HUES6 (cell line): ENCODE measurements around the gene FAM200C.

Source experiments
- H3K27ac ChIP-seq: 2 replicates; pipeline ENCODE4 v1.7.0; 2013; ENCODE audit warnings: low read depth, mild to moderate bottlenecking, low read length, inconsistent platforms
- H3K27me3 ChIP-seq: 2 replicates; pipeline ENCODE4 v1.6.1; 2013; ENCODE audit warnings: low read length; ENCODE audit not compliant: control insufficient read depth, insufficient read depth
- H3K36me3 ChIP-seq: 2 replicates; pipeline ENCODE4 v1.6.1; 2013; ENCODE audit warnings: low read length; ENCODE audit not compliant: control insufficient read depth, insufficient read depth
- H3K4me1 ChIP-seq: 2 replicates; pipeline ENCODE4 v1.6.1; 2013; ENCODE audit warnings: low read length; ENCODE audit not compliant: control insufficient read depth, insufficient read depth
- H3K4me3 ChIP-seq: 2 replicates; pipeline ENCODE4 v1.5.1; 2013; ENCODE audit warnings: low read depth, low read length
- H3K9ac ChIP-seq: one replicate; pipeline ENCODE4 v1.6.1; 2013; ENCODE audit warnings: mild to moderate bottlenecking, low read length
- H3K9me3 ChIP-seq: 2 replicates; pipeline ENCODE4 v1.6.1; 2013; ENCODE audit warnings: low read depth, low read length; ENCODE audit not compliant: control insufficient read depth, insufficient read depth

The FAM200C gene

GRCh38 chr5:160367261-160367660, 32.6 kb downstream of the FAM200C start:
- Histone ChIP-seq H3K9me3 (no peaks in the 10 kb centered on the region), H3K4me3 (no peak overlapping the region), H3K9ac (no peak overlapping the region), H3K27ac (no peak overlapping the region), H3K27me3 (peaks cover 36% of the 10 kb centered on the region), H3K4me1 (peaks cover 4% of the 10 kb centered on the region), H3K36me3 (no peaks in the 10 kb centered on the region)

GRCh38 chr5:160366230-160366629, 33.6 kb downstream of the FAM200C start:
- H3K27me3 ChIP-seq = peaks cover 26% of the 10 kb centered on the region
- H3K4me1 ChIP-seq = peaks cover 4% of the 10 kb centered on the region
- no peak overlapping the region for H3K27ac ChIP-seq
- H3K9ac ChIP-seq = no peak overlapping the region
- H3K9me3 ChIP-seq = no peaks in the 10 kb centered on the region
- H3K4me3 ChIP-seq = no peak overlapping the region
- H3K36me3 ChIP-seq = no peaks in the 10 kb centered on the region

- Histone ChIP-seq H3K27ac (no peak overlapping the region), H3K4me3 (no peak overlapping the region), H3K36me3 (no peaks in the 10 kb centered on the region), H3K9ac (no peak overlapping the region), H3K4me1 (peaks cover 9% of the 10 kb centered on the region), H3K9me3 (no peaks in the 10 kb centered on the region), H3K27me3 (peaks cover 2% of the 10 kb centered on the region; the same call in 1 of the 2 replicates)
Observed at GRCh38 chr5:160363660-160364395, 36.0 kb downstream of the FAM200C start.

- Histone ChIP-seq H3K36me3 (no peaks in the 10 kb centered on the region), H3K4me1 (peaks cover 9% of the 10 kb centered on the region), H3K27ac (no peak overlapping the region), H3K4me3 (no peak overlapping the region), H3K27me3 (no peaks in the 10 kb centered on the region), H3K9ac (no peak overlapping the region), H3K9me3 (no peaks in the 10 kb centered on the region)
Observed at GRCh38 chr5:160363211-160363610, 36.6 kb downstream of the FAM200C start.

- H3K27ac ChIP-seq = no peak overlapping the region
- no peak overlapping the region for H3K4me3 ChIP-seq
- no peaks in the 10 kb centered on the region for H3K27me3 ChIP-seq
- peaks cover 12% of the 10 kb centered on the region for H3K4me1 ChIP-seq
- H3K9me3 ChIP-seq = no peaks in the 10 kb centered on the region
- H3K9ac ChIP-seq = no peak overlapping the region
- H3K36me3 ChIP-seq = no peaks in the 10 kb centered on the region
Observed at GRCh38 chr5:160361624-160362228, 38.1 kb downstream of the FAM200C start.

- H3K9ac ChIP-seq = no peak overlapping the region
- no peak overlapping the region for H3K27ac ChIP-seq
- no peaks in the 10 kb centered on the region for H3K36me3 ChIP-seq
- H3K9me3 ChIP-seq = no peaks in the 10 kb centered on the region
- H3K27me3 ChIP-seq = no peaks in the 10 kb centered on the region
- H3K4me3 ChIP-seq = no peak overlapping the region
- peaks cover 14% of the 10 kb centered on the region for H3K4me1 ChIP-seq
Observed at GRCh38 chr5:160360310-160360709, 39.5 kb downstream of the FAM200C start.

- H3K9me3 ChIP-seq = no peaks in the 10 kb centered on the region
- H3K4me3 ChIP-seq = no peak overlapping the region
- no peak overlapping the region for H3K27ac ChIP-seq
- no peak overlapping the region for H3K9ac ChIP-seq
- H3K4me1 ChIP-seq = peaks cover 14% of the 10 kb centered on the region
- no peaks in the 10 kb centered on the region for H3K36me3 ChIP-seq
- H3K27me3 ChIP-seq = no peaks in the 10 kb centered on the region
Observed at GRCh38 chr5:160359816-160360215, 40.0 kb downstream of the FAM200C start.

GRCh38 chr5:160359242-160359641, 40.6 kb downstream of the FAM200C start:
- Histone ChIP-seq H3K36me3 (no peaks in the 10 kb centered on the region), H3K27me3 (no peaks in the 10 kb centered on the region), H3K27ac (no peak overlapping the region), H3K9me3 (no peaks in the 10 kb centered on the region), H3K4me3 (no peak overlapping the region), H3K9ac (no peak overlapping the region), H3K4me1 (peaks cover 14% of the 10 kb centered on the region)

GRCh38 chr5:160357861-160358411, 41.9 kb downstream of the FAM200C start:
- no peak overlapping the region for H3K4me3 ChIP-seq
- peaks cover 14% of the 10 kb centered on the region for H3K4me1 ChIP-seq
- no peaks in the 10 kb centered on the region for H3K27me3 ChIP-seq
- no peaks in the 10 kb centered on the region for H3K9me3 ChIP-seq
- no peak overlapping the region for H3K9ac ChIP-seq
- no peak overlapping the region for H3K27ac ChIP-seq
- H3K36me3 ChIP-seq = no peaks in the 10 kb centered on the region

GRCh38 chr5:160357394-160357793, 42.5 kb downstream of the FAM200C start:
- no peaks in the 10 kb centered on the region for H3K36me3 ChIP-seq
- no peak overlapping the region for H3K9ac ChIP-seq
- H3K27me3 ChIP-seq = no peaks in the 10 kb centered on the region
- H3K4me3 ChIP-seq = no peak overlapping the region
- H3K4me1 ChIP-seq = peaks cover 14% of the 10 kb centered on the region
- H3K27ac ChIP-seq = no peak overlapping the region
- no peaks in the 10 kb centered on the region for H3K9me3 ChIP-seq

GRCh38 chr5:160356550-160357347, 43.1 kb downstream of the FAM200C start:
- Histone ChIP-seq H3K36me3 (no peaks in the 10 kb centered on the region), H3K27ac (no peak overlapping the region), H3K27me3 (no peaks in the 10 kb centered on the region), H3K9me3 (no peaks in the 10 kb centered on the region), H3K9ac (no peak overlapping the region), H3K4me3 (no peak overlapping the region), H3K4me1 (peaks cover 14% of the 10 kb centered on the region)
